Uterus (tissue), 4 donors: ENCODE measurements around the gene SLC9C2. TPM values are rescaled to one million over a fixed set of nuclear protein-coding genes. Genes with fewer than 3 reads are reported as not detected.
A peak's percentile ranks its signal among the peaks of the same experiment; 100 is the strongest.

Source experiments
- DNase-seq, 2 donors: peaks; one replicate each; pipeline ENCODE4 v3.0.0-alpha.2; 2019 to 2020
- H3K27ac ChIP-seq, 2 donors: fragments of 200-600 bp; sonication (generic); 1 replicate in 1 of 2; 2 replicates in 1 of 2; pipeline ENCODE4 v1.5.1; 2016 to 2018
- H3K27me3 ChIP-seq, 2 donors: fragments of 200-600 bp; sonication (generic); one replicate each; pipeline ENCODE4 v1.5.1; 2018 to 2019; ENCODE audit warnings: control low read depth in 1 of 2
- H3K36me3 ChIP-seq, 2 donors: fragments of 200-600 bp; sonication (generic); one replicate each; pipeline ENCODE4 v1.5.1; 2019; ENCODE audit warnings: control low read depth in 1 of 2
- H3K4me1 ChIP-seq, 2 donors: fragments of 200-600 bp; sonication (generic); one replicate each; pipeline ENCODE4 v1.5.1; 2018 to 2019; ENCODE audit warnings: control low read depth in 1 of 2
- H3K4me3 ChIP-seq, 2 donors: fragments of 200-600 bp; sonication (generic); 1 replicate in 1 of 2; 2 replicates in 1 of 2; pipeline ENCODE4 v1.5.1; 2018 to 2019; ENCODE audit warnings: mild to moderate bottlenecking in 1 of 2
- H3K9me3 ChIP-seq, 2 donors: fragments of 200-600 bp; sonication (generic); one replicate each; pipeline ENCODE4 v1.5.1; 2019; ENCODE audit warnings: control low read depth in 1 of 2
- CTCF ChIP-seq, 4 experiments: fragments of 200-600 bp in 2 of 4; fragments of 450-650 bp in 2 of 4; sonication (generic) in 2 of 4; IDR thresholded peaks; one replicate each; pipeline ENCODE4 v1.5.1; 2016 to 2019; ENCODE audit warnings: antibody characterized with exemption in 4 of 4, mild to moderate bottlenecking in 2 of 4, moderate library complexity in 1 of 4
- POLR2A ChIP-seq, 2 donors: fragments of 450-650 bp; IDR thresholded peaks; one replicate each; pipeline ENCODE4 v1.6.1; 2016; ENCODE audit warnings: antibody characterized with exemption in 2 of 2, mild to moderate bottlenecking in 1 of 2, moderate library complexity in 1 of 2
- intact Hi-C: fragments of 100-400 bp; cut with DNase I; formaldehyde crosslinking; loops from one replicate; pipeline ENCODE4 v1.15.1; 2023; ENCODE audit warnings: low total_unique reads
- total RNA-seq, 4 donors: library from RNA; depleted of rRNA in 3 of 4; stranded (reverse); fragments of >200 nt in 3 of 4; gene quantifications; one replicate each; pipeline versions ENCODE4 v1.1.0 to v1.2.4, GENCODE V29; 2014 to 2023
- donor health status: DM: yes; HTN: yes; CAD: no.

Gene SLC9C2
- total RNA-seq, 4 donors from 2014 or later = 0.83 TPM; not detected in 3

GRCh38 chr1:173507847-173508209, 95.0 kb downstream of the SLC9C2 start:
- no peak overlapping the region for H3K4me3 ChIP-seq
- H3K4me1 ChIP-seq = no peaks in the 10 kb centered on the region
- intact Hi-C loops = no loop called here
- TF ChIP-seq CTCF (IDR thresholded peaks at IDR 0.05) (no peak), POLR2A (IDR thresholded peaks at IDR 0.05) (no peak)
- H3K27me3 ChIP-seq = no peaks in the 10 kb centered on the region
- H3K27ac ChIP-seq = peak overlapping the region; percentile 3 to 14
- no peaks in the 10 kb centered on the region for H3K9me3 ChIP-seq
- DNase-seq = no peak
- no peaks in the 10 kb centered on the region for H3K36me3 ChIP-seq

GRCh38 chr1:173507205-173507846, 95.5 kb downstream of the SLC9C2 start:
- Histone ChIP-seq H3K27ac (peak overlapping the region; percentile 3 to 14), H3K9me3 (no peaks in the 10 kb centered on the region), H3K27me3 (no peaks in the 10 kb centered on the region), H3K4me1 (no peaks in the 10 kb centered on the region), H3K36me3 (no peaks in the 10 kb centered on the region), H3K4me3 (no peak overlapping the region)
- TF ChIP-seq CTCF (IDR thresholded peaks at IDR 0.05) (no peak), POLR2A (IDR thresholded peaks at IDR 0.05) (no peak)
- no peak for DNase-seq
- intact Hi-C loops = no loop called here

GRCh38 chr1:173506437-173506836, 96.4 kb downstream of the SLC9C2 start:
- H3K9me3 ChIP-seq = no peaks in the 10 kb centered on the region
- H3K27me3 ChIP-seq = no peaks in the 10 kb centered on the region
- DNase-seq = no peak
- no peaks in the 10 kb centered on the region for H3K4me1 ChIP-seq
- TF ChIP-seq POLR2A (IDR thresholded peaks at IDR 0.05) (no peak), CTCF (IDR thresholded peaks at IDR 0.05) (no peak)
- intact Hi-C loops = no loop called here
- H3K4me3 ChIP-seq = no peak overlapping the region
- peak overlapping the region in 1 of 2 donors; percentile 42 for H3K27ac ChIP-seq
- H3K36me3 ChIP-seq = no peaks in the 10 kb centered on the region

- no peak for DNase-seq
- Histone ChIP-seq H3K36me3 (no peaks in the 10 kb centered on the region), H3K27me3 (no peaks in the 10 kb centered on the region), H3K4me3 (no peak overlapping the region), H3K9me3 (no peaks in the 10 kb centered on the region), H3K4me1 (no peaks in the 10 kb centered on the region), H3K27ac (no peak overlapping the region)
- intact Hi-C loops = no loop called here
- no peak for TF ChIP-seq POLR2A (IDR thresholded peaks at IDR 0.05)
- no peak for TF ChIP-seq CTCF (IDR thresholded peaks at IDR 0.05)
Observed at GRCh38 chr1:173505391-173505790, 97.5 kb downstream of the SLC9C2 start.

GRCh38 chr1:173504268-173504667, 98.6 kb downstream of the SLC9C2 start:
- intact Hi-C loops = no loop called here
- H3K27ac ChIP-seq = no peak overlapping the region
- H3K36me3 ChIP-seq = no peaks in the 10 kb centered on the region
- no peak for DNase-seq
- H3K4me1 ChIP-seq = no peaks in the 10 kb centered on the region
- TF ChIP-seq CTCF (IDR thresholded peaks at IDR 0.05) (no peak), POLR2A (IDR thresholded peaks at IDR 0.05) (no peak)
- H3K9me3 ChIP-seq = no peaks in the 10 kb centered on the region
- H3K4me3 ChIP-seq = no peak overlapping the region
- H3K27me3 ChIP-seq = no peaks in the 10 kb centered on the region
